Cerebellar nuclear complex (tissue), 1 donor: ENCODE measurements around the gene SCUBE3.

Source experiments
- DNase-seq, 2 experiments: peaks; one replicate each; lab custom pipeline; 2025; lab: John Stamatoyannopoulos, UW

Gene SCUBE3

DNA sequence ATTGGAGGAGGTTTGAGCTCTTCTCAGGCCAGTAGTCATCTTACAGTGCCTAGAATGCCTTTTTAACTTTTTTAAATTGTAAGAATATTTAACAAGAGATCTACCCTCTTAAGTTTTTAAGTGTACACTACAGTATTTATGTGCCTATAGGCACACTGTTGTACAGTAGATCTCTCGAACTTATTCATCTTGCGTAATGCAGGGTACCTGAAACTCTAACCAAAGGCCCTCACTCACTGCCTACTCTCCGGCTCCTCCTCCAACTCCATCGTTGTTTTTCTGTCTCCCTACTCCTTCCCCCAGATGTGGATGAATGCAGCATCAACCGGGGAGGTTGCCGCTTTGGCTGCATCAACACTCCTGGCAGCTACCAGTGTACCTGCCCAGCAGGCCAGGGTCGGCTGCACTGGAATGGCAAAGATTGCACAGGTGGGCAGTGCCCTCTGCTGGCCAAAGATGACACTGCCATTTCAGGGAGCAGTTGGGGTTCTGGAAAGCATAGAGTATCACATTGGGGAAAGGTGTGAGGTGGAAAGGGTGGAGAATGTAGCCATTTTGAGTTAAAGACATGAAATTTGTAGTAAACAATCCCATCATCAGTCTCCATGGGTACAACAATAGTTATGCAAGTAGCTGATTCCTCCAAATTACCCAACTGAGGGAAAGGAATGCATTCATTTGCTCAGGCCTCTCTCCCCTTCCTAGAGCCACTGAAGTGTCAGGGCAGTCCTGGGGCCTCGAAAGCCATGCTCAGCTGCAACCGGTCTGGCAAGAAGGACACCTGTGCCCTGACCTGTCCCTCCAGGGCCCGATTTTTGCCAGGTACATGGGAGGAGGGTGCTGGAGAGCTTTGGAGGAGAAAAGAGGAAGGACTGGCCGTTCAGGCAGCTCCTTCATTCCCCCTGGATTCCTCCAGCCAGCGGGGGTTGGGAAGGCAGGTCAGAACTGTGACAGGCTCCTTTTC is 27.4 kb downstream of the SCUBE3 start:
- DNase-seq, result peak in 1 of 2 experiments; percentile 73

DNA sequence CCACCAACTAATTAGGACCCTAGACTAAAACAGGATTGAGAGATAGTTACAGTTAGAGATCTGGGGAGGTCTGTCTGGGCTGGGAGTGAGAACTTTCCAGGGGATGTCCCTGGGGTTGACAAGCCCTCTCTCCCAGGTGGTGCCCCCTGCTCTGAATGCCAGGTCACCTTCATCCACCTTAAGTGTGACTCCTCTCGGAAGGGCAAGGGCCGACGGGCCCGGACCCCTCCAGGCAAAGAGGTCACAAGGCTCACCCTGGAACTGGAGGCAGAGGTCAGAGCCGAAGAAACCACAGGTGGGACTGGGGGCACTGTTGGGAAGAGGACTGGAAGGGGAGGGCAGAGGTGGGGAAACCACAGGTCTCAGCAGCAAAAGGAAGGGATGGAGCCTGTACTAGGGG is 28.7 kb downstream of the SCUBE3 start:
- DNase-seq, result no peak

DNA sequence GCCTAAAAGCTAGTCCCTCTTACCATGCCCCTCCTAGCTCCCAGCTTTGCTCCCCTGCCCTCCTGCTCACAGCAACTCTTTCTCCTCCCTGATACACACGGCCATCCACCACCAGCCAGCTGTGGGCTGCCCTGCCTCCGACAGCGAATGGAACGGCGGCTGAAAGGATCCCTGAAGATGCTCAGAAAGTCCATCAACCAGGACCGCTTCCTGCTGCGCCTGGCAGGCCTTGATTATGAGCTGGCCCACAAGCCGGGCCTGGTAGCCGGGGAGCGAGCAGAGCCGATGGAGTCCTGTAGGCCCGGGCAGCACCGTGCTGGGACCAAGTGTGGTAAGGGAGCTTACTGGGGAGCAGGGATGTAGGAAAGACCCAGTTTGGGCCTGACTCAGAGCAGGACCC is 29.1 kb downstream of the SCUBE3 start:
- DNase-seq, result no peak

DNA sequence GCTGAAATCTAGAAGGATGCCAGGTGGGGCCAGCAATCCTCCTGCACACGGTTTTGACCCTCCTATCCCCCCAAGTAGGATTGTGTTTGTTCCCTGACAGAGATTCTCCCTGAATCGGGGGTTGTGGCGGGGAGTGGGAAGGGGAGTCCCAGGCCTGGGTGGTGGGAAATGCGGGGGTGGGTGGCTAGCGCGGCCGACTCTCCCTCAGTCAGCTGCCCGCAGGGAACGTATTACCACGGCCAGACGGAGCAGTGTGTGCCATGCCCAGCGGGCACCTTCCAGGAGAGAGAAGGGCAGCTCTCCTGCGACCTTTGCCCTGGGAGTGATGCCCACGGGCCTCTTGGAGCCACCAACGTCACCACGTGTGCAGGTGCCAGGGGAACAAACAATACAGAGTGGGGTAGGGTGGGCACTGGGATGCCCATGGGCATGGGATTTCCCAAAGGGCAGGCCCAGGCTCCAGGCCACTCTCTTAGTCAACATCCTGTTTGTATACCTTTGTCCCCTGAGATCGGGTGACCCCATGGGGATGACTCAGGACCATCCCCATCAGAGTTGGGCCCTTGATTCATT is 29.7 kb downstream of the SCUBE3 start:
- DNase-seq, result no peak

DNA sequence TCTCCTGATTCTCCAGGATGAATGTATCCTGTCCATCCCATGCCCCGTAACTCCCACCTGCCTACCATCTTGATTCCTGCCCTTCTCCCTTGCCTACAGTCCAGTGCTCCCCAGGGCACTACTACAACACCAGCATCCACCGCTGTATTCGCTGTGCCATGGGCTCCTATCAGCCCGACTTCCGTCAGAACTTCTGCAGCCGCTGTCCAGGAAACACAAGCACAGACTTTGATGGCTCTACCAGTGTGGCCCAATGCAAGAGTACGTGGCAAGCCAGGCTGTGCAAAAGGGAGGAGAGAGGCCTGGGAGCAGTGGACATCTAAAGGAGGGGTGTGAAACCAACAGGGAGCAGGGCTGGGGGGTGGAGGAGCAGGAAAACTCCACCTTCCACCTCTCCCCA is 30.8 kb downstream of the SCUBE3 start:
- no peak for DNase-seq

DNA sequence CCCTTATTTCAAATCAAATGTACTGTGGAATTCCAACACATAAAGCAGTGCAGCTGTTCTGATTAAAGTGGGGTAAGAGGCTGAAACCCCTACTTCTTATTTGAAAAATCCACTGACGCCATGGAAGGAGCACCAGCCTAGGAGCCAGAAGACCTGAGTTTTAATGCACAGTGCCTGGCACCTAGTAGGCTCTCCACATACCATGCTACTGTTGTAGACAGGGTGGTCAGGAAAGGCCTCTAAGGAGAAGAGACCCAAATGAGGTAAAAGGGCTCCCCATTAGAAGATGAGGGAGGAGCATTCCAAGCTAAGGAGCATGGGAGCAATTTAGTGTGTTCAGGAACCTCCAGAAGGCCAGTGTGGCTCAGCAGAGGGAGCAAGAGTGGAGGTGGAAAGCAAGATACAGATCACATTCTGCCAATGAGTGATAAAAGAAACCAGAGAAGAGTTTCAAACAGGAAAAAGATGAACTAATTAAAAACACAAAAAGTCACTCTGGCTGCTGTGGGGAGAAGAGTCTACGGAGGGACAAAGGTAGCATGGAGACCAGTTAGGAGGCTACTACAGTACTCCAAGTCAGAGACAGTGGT is 34.0 kb downstream of the SCUBE3 start:
- no peak for DNase-seq

DNA sequence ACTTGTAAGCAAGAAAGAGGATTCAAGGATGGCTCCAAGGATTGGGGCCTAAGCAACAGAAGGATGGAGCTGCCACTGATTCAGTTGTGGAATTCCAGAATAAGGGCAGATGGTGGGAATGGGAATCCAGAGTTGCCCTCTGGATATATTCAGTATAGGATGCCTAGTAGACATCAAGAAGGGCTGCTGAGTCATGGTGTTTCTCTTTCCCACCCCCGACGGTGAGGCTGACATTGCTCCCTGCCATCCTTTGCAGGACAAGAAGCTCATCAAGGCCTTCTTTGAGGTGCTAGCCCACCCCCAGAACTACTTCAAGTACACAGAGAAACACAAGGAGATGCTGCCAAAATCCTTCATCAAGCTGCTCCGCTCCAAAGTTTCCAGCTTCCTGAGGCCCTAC is 34.5 kb downstream of the SCUBE3 start:
- no peak for DNase-seq

DNA sequence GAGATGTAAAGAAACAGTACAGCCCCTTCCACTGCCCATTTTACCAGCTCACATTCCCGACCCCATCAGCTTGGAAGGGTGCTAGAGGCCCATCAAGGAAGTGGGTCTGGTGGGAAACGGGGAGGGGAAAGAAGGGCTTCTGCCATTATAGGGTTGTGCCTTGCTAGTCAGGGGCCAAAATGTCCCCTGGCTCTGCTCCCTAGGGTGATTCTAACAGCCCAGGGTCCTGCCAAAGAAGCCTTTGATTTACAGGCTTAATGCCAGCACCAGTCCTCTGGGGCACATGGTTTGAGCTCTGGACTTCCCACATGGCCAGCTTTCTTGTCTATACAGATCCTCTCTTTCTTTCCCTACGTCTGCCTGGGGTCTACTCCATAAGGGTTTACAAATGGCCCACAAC is 35.2 kb downstream of the SCUBE3 start:
- no peak for DNase-seq

DNA sequence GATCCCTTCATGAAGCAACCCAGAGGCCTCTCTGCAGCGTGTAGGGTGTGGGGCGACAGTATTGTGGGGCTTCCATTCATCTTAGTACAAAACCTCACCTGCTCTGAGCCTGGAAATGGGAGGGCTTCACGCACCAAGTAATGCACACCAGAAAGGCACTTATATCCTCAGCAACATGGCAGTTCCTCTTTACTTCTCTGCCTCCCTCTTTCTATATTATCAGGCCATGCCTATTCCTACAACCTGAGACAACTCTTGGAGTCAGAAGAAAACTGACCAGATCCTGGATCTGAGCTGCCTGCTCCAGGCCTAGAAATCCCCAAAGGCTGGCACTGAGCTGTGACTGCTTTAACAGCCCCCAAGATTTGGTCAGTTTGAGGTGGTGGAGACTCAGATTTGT is 38.2 kb downstream of the SCUBE3 start:
- DNase-seq, result no peak

DNA sequence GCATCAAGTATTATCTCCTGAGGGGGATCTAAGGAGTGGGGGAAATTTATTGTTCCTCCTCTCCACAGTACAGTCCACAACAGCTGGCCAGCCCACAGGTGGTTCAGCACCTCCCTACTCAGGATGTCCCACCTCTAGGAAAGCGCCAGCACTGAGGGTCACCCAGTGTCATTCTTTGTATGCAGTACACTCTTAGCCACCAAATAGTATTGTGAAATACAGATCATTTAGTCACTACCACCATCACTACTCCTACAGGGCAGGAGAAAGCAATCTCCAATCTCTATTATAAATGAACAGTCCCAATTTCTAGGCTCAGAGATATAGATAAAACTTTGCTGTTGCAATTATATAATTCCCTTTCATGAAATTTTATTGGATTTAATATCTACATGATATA is 39.5 kb downstream of the SCUBE3 start:
- DNase-seq, result no peak

DNA sequence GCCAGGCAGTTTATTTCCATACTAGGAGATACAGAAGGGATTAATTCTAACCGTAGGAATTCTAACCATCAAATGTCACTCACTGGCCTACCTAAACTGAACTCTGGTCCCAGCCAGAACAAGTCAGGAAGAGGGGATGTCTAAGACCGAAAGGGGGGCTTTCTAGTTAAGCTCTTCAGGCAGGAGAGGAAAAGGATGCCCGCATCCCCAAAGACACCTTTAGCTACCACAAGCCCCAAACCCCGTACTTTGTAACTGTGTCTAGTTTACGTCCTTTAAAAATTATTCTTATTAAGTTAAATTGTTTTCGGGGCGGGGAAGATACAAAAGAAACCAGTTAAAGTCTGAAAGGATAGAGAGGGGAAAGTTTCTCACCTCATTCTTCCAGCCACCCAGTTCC is 44.6 kb downstream of the SCUBE3 start:
- no peak for DNase-seq

DNA sequence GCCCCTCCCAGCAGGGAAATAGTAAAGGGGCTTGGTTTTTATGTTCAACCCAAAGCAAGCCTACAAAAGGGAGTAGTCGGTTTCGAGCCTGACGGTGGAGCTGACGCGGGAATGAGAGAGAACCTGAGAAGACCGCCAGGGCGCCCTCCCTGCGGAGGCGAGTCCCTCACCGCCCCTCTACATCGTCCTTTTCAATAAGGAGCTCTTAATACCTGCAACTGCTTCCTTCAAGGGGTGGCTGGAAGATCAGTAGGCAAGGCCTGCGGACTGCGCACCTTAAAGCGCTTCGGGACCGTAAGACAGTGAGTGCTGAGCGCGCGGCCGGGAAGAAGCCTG is 45.1 kb downstream of the SCUBE3 start:
- DNase-seq, result no peak

DNA sequence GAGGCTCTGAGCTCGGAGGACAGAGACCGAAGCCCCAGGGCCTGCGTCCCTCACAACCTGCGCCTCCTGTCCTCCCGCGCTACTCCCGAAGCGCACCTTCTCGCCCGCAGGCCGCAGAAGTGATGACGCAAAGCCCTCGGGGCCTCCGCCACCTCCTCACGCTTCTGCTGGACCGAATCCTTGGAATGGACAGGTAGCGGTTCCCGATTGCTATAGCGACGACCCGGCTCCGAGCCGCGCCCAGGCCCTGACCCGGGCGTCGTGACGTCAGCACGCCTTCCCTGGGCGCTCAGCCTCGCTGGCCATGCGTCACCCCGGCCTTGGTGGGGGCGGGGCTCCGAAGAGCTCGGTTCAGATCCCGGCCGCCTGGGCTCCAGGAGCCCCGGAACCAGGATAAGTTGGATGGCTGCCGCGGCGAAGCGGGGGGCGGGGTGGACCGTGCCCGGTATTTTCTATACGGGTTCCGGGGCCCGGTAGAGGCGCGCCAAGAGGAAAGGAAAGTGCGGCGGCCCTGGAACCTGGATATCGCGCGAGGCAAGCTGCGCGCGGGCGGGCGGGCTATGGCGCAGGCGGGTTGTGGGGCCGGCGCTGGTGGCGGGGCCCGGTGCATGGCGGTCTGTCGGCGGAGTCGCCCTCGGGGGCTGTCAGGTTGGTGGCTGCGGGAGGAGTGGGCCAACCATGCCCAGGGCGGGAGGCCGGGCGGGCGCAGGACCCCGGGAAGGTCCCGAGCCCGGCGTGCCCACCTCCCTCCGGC is 45.6 kb downstream of the SCUBE3 start, which contains the start of gene ZNF76:
ZNF76 (plus strand) TSS at position 542 of the 754 bp plus-strand sequence. CDS start 21,417 bp downstream, outside the sequence.
- DNase-seq, result peak; percentile 79 to 89

DNA sequence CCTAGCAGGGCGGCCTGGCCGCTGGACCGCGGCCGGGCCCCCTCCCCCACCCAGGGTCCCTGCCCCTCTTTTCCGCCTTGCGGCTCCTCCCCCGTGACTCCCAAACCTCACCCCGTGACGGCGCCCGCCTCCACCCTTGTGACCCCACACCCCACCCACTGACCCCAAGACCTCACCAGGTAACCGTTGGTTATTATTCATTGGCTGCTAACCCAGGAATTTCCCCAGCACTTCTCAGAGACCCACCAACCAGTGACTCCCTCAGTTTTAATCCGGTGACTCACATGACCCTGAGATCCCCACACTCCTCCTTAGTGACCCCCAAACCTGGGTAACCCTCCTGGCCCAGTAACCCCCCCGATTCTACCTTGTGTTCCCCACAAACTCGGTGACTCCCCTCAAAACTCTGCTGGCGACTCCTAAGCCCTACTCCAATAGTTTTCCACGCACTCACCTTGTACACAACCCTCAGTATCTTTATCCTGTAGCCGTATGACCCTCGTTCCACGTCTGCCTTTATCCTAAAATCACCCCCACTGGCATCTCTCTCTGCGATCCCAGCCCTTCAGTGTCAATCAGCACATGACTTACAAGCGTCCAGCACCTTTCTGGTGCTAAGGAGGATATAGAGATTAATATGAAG is 46.3 kb downstream of the SCUBE3 start:
- peak in 1 of 2 experiments; percentile 3 for DNase-seq

DNA sequence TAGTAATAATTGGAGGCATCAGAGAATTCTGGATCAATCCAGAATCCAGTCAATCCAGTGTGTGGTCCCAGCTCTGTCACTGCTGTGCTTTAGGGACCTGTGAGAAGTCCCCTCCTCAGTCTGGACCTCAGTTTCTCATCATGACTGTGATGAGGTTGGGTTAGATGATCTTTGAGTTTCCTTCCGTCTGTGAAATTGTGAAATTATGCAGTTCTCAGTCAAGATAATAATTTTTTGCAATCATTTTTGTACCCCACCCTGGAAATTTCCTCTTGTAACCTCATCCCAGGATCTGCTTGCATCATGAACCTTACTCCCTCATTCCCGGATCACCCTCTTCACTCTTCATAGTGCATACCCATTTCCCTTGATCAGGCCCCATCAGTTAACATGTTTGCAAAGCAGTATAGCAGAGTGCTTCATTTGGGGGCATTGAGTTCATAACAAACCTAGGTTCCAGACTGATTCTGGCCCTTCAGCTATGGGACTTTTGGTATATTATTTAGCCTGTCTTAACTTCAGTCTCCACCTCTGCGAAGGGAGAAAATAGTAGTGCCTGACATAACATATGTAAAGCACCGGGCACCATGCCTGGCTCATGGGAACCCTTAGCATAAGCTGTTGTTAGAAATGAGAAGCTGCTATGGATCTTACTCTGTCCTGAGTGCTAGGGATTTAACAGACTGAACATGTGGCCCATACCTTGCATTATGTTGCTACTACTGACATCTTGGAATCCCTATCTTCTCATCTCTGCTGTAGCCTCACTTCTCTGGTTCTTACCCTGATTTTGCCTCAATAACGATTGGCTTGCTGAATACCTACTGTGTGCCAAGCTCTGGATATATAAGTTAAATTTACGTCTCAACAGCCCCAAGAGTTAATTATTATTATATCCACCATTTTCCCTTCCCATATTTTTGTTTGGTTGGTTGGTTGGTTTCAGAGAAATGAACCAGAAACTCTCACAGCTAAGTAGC is 47.1 kb downstream of the SCUBE3 start:
- no peak for DNase-seq

DNA sequence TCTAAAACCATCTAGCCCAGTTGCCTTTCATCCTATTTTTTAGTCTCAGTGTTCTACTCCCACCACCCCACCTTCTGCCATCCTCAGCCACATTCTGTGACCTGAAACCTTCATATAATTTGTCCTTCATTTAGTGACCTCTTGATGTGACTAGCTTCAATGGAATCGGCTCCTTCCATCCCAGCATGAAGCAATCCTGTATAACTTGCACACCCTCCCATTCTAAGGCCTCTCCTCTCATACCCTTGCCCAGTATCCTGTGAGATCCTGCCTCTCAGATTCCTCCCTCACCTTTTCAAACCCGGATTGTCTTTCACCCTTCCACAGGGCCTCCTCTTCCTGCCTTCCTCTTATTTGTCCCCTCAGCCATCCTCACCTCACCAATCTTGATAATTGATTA is 48.8 kb downstream of the SCUBE3 start:
- DNase-seq, result no peak

DNA sequence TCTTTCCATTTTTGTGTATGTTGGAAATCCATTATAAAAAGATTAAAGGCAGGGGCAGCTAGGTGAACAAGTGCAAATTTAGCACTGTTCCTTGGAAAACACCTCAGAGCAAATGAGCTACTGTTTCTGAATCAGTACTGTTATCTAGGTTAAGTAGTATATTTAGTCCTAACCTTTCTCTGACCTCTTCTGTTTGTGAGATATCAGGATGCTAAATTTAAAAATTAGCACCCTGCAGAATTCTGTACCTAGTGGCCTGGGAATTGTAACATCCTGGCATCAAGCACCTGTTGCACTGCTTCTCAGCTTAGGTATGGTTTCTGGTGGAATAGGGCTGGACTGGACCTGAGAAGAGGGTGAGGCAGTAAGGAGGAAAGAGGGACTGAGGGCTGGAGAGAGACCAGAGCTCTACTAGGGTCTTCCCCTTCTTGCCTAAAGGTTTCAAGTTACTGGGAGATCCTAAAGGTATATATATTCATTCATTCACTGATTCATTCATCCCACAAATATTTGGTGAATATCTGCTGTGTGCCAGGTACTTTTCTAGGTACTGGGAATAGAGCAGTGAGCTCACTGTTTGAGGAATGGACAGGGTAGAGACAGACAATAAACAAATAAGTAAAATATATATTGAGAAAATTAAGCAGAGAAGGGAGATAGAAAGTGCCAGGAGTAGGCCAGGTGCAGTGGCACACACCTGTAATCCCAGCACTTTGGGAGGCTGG is 51.0 kb downstream of the SCUBE3 start:
- no peak for DNase-seq

DNA sequence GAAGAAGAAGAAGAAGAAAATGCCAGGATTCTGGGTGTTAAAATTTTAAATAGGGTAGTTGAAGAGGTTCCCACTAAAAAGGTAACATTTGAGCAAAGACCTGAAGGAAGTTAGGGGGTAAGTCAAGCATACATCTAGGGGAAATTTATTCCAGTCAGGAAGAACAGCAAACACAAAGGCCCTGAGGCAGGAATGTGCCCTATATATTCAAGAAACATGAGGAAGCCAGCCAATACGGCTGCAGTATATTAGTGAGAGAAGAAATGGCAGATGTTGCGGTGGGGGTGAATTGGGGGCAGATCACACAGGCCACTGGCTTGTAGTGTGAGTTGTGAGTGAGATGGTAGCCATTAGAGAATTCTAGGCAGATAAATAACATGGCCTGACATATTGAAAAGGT is 51.8 kb downstream of the SCUBE3 start:
- DNase-seq, result no peak

DNA sequence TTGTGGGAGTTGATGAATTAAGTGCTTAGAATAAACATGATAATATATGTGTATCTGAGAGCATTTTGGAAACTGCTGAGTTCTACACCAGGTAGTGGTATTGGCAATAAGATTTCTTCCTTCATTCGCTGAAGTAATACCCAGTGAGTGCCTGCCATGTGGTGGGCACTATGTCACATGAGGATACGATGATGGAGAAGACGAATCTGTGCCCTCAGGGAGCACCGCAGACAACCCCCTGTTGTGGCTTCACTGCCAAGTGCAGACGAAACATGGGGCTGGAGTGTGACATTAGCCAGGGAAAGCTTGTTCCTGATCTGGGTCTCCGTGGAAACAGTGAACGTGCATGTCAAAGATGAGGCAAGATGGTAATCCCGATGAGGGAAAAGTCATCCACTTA is 53.7 kb downstream of the SCUBE3 start:
- DNase-seq, result no peak

DNA sequence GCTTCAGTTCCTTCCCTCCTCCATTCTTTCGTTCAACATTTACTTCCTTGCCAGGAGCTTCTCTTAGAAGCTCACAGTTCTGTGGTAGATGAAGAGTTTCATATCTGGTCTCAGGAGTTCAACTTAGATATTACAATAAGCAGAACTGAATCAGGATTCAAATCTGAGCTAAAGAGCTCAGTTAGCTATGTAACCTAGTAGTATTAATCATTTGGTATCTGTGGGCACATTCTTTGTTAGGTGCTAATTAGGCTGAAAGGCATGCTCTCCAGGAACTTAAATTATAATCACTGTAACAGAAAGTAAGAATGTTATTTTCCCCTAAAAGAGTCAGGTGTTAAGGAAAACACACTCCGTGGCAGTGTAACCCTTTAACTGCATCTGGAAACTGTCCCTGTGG is 54.1 kb downstream of the SCUBE3 start:
- DNase-seq, result no peak
